ENCODE data around the gene FANCG.
A peak's percentile ranks its signal among the peaks of the same experiment; 100 is the strongest.

Gene FANCG

GRCh38 chr9:35102465-35102768, 22.7 kb upstream of the FANCG start:
- Histone ChIP-seq H3K9ac (ENCODE audit: low read depth, low read length) (peak overlapping the region; percentile 87), H3K4me1 (ENCODE audit: control insufficient read depth, insufficient read depth, low read length) (peaks cover 13% of the 10 kb centered on the region), H3K27ac (ENCODE audit: low read depth, low read length) (peak overlapping the region; percentile 99), H3K4me3 (ENCODE audit: low read depth, low read length) (peak overlapping the region; percentile 91), H3K9me3 (ENCODE audit: control insufficient read depth, insufficient read depth, low read length) (no peaks in the 10 kb centered on the region), H3K27me3 (ENCODE audit: control insufficient read depth, insufficient read depth, low read length) (no peaks in the 10 kb centered on the region), H3K36me3 (ENCODE audit: control insufficient read depth, insufficient read depth, low read length) (peaks cover 53% of the 10 kb centered on the region)

DNA sequence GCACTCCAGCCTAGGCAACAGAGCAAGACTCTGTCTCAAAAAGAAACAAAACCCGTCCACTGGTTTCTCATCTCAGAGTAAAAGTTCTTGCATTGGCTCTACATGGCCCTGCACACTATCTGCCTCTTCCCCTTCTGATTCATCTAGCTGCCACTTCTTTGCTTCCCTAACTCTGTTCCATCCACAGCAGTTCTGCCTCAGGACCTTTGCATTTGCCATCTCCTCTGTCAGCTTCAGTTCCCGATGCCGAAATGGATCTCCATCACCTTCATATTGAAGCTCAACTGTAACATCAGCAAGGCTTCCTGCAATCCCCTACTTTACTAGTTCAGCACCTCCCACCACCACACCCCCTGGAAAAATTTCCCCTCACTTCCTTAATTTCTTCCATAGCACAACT, 17.8 kb upstream of the FANCG start:
- H3K9me3 ChIP-seq (ENCODE audit: control insufficient read depth, insufficient read depth, low read length), result no peaks in the 10 kb centered on the region
- H3K9ac ChIP-seq (ENCODE audit: low read depth, low read length), result no peak overlapping the region
- peaks cover 8% of the 10 kb centered on the region; the same call in 1 of the 2 replicates for H3K4me1 ChIP-seq (ENCODE audit: control insufficient read depth, insufficient read depth, low read length)
- no peaks in the 10 kb centered on the region for H3K27me3 ChIP-seq (ENCODE audit: control insufficient read depth, insufficient read depth, low read length)
- H3K4me3 ChIP-seq (ENCODE audit: low read depth, low read length), result no peak overlapping the region
- no peak overlapping the region for H3K27ac ChIP-seq (ENCODE audit: low read depth, low read length)
- peaks cover 46% of the 10 kb centered on the region for H3K36me3 ChIP-seq (ENCODE audit: control insufficient read depth, insufficient read depth, low read length)

- Histone ChIP-seq H3K4me3 (ENCODE audit: low read depth, low read length) (peak within 1 kb of the TSS; percentile 88), H3K4me1 (ENCODE audit: control insufficient read depth, insufficient read depth, low read length) (no peaks in the 10 kb centered on the region), H3K9ac (ENCODE audit: low read depth, low read length) (peak within 1 kb of the TSS; percentile 96), H3K36me3 (ENCODE audit: control insufficient read depth, insufficient read depth, low read length) (peaks cover 49% of the 10 kb centered on the region), H3K27ac (ENCODE audit: low read depth, low read length) (peak within 1 kb of the TSS; percentile 100), H3K9me3 (ENCODE audit: control insufficient read depth, insufficient read depth, low read length) (no peaks in the 10 kb centered on the region), H3K27me3 (ENCODE audit: control insufficient read depth, insufficient read depth, low read length) (no peaks in the 10 kb centered on the region)
These were observed 16.5 kb upstream of the FANCG start, which contains the start of gene PIGO for GRCh38 chr9:35096035-35096849. Gene PIGO, minus strand, starts transcription at chr9:35096591. Its CDS starts 1,026 bp downstream, at chr9:35095565.

GRCh38 chr9:35091536-35091935, 11.8 kb upstream of the FANCG start:
- H3K36me3 ChIP-seq (ENCODE audit: control insufficient read depth, insufficient read depth, low read length), result peaks cover 67% of the 10 kb centered on the region

GRCh38 chr9:35089434-35089833, 9.7 kb upstream of the FANCG start:
- no peaks in the 10 kb centered on the region for H3K4me1 ChIP-seq (ENCODE audit: control insufficient read depth, insufficient read depth, low read length)
- no peaks in the 10 kb centered on the region for H3K27me3 ChIP-seq (ENCODE audit: control insufficient read depth, insufficient read depth, low read length)
- no peak overlapping the region for H3K9ac ChIP-seq (ENCODE audit: low read depth, low read length)
- H3K36me3 ChIP-seq (ENCODE audit: control insufficient read depth, insufficient read depth, low read length), result peaks cover 67% of the 10 kb centered on the region
- no peak overlapping the region for H3K27ac ChIP-seq (ENCODE audit: low read depth, low read length)
- H3K9me3 ChIP-seq (ENCODE audit: control insufficient read depth, insufficient read depth, low read length), result no peaks in the 10 kb centered on the region
- H3K4me3 ChIP-seq (ENCODE audit: low read depth, low read length), result no peak overlapping the region

More at GRCh38 chr9:35091536-35091935, 11.8 kb upstream of the FANCG start:
- Histone ChIP-seq H3K4me3 (ENCODE audit: low read depth, low read length) (no peak overlapping the region), H3K27ac (ENCODE audit: low read depth, low read length) (no peak overlapping the region), H3K9ac (ENCODE audit: low read depth, low read length) (no peak overlapping the region), H3K27me3 (ENCODE audit: control insufficient read depth, insufficient read depth, low read length) (no peaks in the 10 kb centered on the region), H3K4me1 (ENCODE audit: control insufficient read depth, insufficient read depth, low read length) (no peaks in the 10 kb centered on the region), H3K9me3 (ENCODE audit: control insufficient read depth, insufficient read depth, low read length) (no peaks in the 10 kb centered on the region)

GRCh38 chr9:35085078-35085477, 5.3 kb upstream of the FANCG start:
- Histone ChIP-seq H3K9me3 (ENCODE audit: control insufficient read depth, insufficient read depth, low read length) (no peaks in the 10 kb centered on the region), H3K4me1 (ENCODE audit: control insufficient read depth, insufficient read depth, low read length) (no peaks in the 10 kb centered on the region), H3K4me3 (ENCODE audit: low read depth, low read length) (no peak overlapping the region), H3K27ac (ENCODE audit: low read depth, low read length) (no peak overlapping the region), H3K27me3 (ENCODE audit: control insufficient read depth, insufficient read depth, low read length) (no peaks in the 10 kb centered on the region), H3K36me3 (ENCODE audit: control insufficient read depth, insufficient read depth, low read length) (peaks cover 27% of the 10 kb centered on the region), H3K9ac (ENCODE audit: low read depth, low read length) (no peak overlapping the region)

GRCh38 chr9:35079041-35079425, 709 bp downstream of the FANCG start:
- H3K4me3 ChIP-seq (ENCODE audit: low read depth, low read length), result peak overlapping the region; percentile 88
- peaks cover 40% of the 10 kb centered on the region for H3K36me3 ChIP-seq (ENCODE audit: control insufficient read depth, insufficient read depth, low read length)
- H3K27me3 ChIP-seq (ENCODE audit: control insufficient read depth, insufficient read depth, low read length), result no peaks in the 10 kb centered on the region
- H3K9ac ChIP-seq (ENCODE audit: low read depth, low read length), result peak overlapping the region; percentile 94
- no peaks in the 10 kb centered on the region for H3K9me3 ChIP-seq (ENCODE audit: control insufficient read depth, insufficient read depth, low read length)
- H3K27ac ChIP-seq (ENCODE audit: low read depth, low read length), result peak overlapping the region; percentile 97
- H3K4me1 ChIP-seq (ENCODE audit: control insufficient read depth, insufficient read depth, low read length), result peaks cover 5% of the 10 kb centered on the region; the same call in 1 of the 2 replicates

DNA sequence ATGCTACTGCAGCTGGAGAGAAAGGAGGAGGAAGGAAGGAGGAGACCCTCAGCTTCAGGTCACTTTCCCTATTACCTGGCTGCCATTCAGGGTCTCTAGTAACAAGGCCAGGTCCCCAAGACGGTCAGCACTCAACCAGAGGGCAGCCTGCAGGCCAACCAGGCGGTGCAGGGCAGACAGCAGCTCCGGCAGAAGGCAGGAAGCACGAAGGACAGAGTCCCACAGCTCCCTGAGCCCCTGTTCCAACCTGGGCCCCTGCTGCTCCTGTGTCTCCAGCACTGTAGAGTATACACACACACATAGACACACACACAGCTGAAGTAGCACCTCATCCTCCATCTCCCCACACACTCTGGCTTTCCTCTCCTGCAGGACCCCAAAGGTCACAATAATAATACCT, 1.7 kb downstream of the FANCG start:
- peaks cover 8% of the 10 kb centered on the region for H3K4me1 ChIP-seq (ENCODE audit: control insufficient read depth, insufficient read depth, low read length)
- peaks cover 49% of the 10 kb centered on the region for H3K36me3 ChIP-seq (ENCODE audit: control insufficient read depth, insufficient read depth, low read length)
- no peaks in the 10 kb centered on the region for H3K27me3 ChIP-seq (ENCODE audit: control insufficient read depth, insufficient read depth, low read length)
- H3K4me3 ChIP-seq (ENCODE audit: low read depth, low read length), result peak overlapping the region; percentile 88
- no peaks in the 10 kb centered on the region for H3K9me3 ChIP-seq (ENCODE audit: control insufficient read depth, insufficient read depth, low read length)
- no peak overlapping the region for H3K9ac ChIP-seq (ENCODE audit: low read depth, low read length)
- H3K27ac ChIP-seq (ENCODE audit: low read depth, low read length), result no peak overlapping the region

DNA sequence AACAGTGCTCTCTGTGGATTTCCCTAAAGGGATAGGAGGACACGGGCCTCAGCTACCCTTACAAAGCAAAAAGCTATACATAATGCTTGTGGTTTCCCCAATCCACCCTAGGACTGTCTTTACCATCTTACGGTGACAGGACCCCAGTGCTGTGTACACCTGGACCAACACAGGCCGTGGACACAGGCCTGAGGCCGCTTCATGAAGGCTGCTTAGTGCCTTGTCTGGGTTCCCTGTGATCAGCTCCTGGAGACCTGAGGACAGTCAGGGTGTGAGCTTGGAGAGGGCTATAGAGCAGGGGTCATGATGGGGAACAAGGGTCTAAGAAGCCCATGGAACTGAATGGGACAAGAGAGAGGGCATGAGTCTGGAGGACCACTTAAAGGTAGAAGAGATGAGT, 2.9 kb downstream of the FANCG start:
- peaks cover 10% of the 10 kb centered on the region for H3K4me1 ChIP-seq (ENCODE audit: control insufficient read depth, insufficient read depth, low read length)
- H3K9ac ChIP-seq (ENCODE audit: low read depth, low read length), result no peak overlapping the region
- no peak overlapping the region for H3K4me3 ChIP-seq (ENCODE audit: low read depth, low read length)
- peaks cover 49% of the 10 kb centered on the region for H3K36me3 ChIP-seq (ENCODE audit: control insufficient read depth, insufficient read depth, low read length)
- no peak overlapping the region for H3K27ac ChIP-seq (ENCODE audit: low read depth, low read length)
- no peaks in the 10 kb centered on the region for H3K27me3 ChIP-seq (ENCODE audit: control insufficient read depth, insufficient read depth, low read length)
- H3K9me3 ChIP-seq (ENCODE audit: control insufficient read depth, insufficient read depth, low read length), result no peaks in the 10 kb centered on the region

DNA sequence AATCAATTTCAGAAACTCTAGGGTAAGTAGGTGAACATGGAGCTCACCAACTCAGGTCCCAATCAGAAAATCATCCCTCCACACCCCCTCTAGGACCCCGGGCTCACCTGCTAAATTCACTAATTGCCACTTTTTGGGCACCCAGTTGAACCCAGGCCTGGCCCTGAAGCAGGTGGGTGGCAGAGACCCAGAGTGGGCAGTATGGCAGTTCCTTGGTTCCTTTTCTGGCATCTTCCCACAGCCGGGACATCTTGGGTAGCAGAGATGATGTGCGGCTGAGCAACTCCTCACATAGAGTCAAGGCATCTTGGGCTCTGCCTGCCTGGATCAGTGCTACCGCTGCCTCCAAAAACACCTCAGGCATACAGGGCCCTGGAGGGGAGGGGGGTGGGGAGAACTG, 4.4 kb downstream of the FANCG start:
- H3K27me3 ChIP-seq (ENCODE audit: control insufficient read depth, insufficient read depth, low read length), result no peaks in the 10 kb centered on the region
- no peak overlapping the region for H3K9ac ChIP-seq (ENCODE audit: low read depth, low read length)
- peaks cover 14% of the 10 kb centered on the region for H3K4me1 ChIP-seq (ENCODE audit: control insufficient read depth, insufficient read depth, low read length)
- no peak overlapping the region for H3K27ac ChIP-seq (ENCODE audit: low read depth, low read length)
- no peaks in the 10 kb centered on the region for H3K9me3 ChIP-seq (ENCODE audit: control insufficient read depth, insufficient read depth, low read length)
- H3K36me3 ChIP-seq (ENCODE audit: control insufficient read depth, insufficient read depth, low read length), result peaks cover 52% of the 10 kb centered on the region
- no peak overlapping the region for H3K4me3 ChIP-seq (ENCODE audit: low read depth, low read length)

GRCh38 chr9:35074791-35075190, 5.0 kb downstream of the FANCG start:
- Histone ChIP-seq H3K27ac (ENCODE audit: low read depth, low read length) (no peak overlapping the region), H3K4me1 (ENCODE audit: control insufficient read depth, insufficient read depth, low read length) (peaks cover 20% of the 10 kb centered on the region), H3K36me3 (ENCODE audit: control insufficient read depth, insufficient read depth, low read length) (peaks cover 58% of the 10 kb centered on the region), H3K9me3 (ENCODE audit: control insufficient read depth, insufficient read depth, low read length) (no peaks in the 10 kb centered on the region), H3K4me3 (ENCODE audit: low read depth, low read length) (no peak overlapping the region), H3K9ac (ENCODE audit: low read depth, low read length) (no peak overlapping the region), H3K27me3 (ENCODE audit: control insufficient read depth, insufficient read depth, low read length) (no peaks in the 10 kb centered on the region)
